Astrocyte of the hippocampus (primary cell): ENCODE measurements around the gene SMG6.
"Not testable (repeated sequence)": the region's sequence is repeated elsewhere in the genome, so short reads cannot be mapped to it uniquely, and the experiment has no call there.

ENCODE experiments used
- DNase-seq: peaks from one replicate; pipeline ENCODE4 v3.0.0; 2011; ENCODE audit warnings: low read depth, low spot score

The SMG6 gene

DNA sequence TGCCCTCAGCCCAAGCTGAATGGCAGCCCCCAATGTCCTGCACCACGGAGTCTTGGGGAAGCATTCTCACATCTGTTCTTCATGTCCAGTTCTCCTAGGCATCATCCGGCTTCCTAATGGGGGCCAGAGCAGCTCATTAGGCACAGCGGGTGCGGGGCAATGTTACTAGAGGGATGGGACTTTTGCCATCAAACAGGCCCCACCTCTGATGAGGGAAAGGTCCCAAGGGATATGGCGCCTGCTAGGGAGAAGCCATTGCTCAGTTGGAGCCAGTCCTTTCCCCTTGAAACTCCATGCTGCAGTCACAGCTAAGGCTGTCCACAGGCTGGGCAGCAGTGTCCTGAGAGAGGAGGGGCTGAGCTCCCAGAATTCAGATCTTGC, 275.4 kb downstream of the SMG6 start:
- DNase-seq = no peak

DNA sequence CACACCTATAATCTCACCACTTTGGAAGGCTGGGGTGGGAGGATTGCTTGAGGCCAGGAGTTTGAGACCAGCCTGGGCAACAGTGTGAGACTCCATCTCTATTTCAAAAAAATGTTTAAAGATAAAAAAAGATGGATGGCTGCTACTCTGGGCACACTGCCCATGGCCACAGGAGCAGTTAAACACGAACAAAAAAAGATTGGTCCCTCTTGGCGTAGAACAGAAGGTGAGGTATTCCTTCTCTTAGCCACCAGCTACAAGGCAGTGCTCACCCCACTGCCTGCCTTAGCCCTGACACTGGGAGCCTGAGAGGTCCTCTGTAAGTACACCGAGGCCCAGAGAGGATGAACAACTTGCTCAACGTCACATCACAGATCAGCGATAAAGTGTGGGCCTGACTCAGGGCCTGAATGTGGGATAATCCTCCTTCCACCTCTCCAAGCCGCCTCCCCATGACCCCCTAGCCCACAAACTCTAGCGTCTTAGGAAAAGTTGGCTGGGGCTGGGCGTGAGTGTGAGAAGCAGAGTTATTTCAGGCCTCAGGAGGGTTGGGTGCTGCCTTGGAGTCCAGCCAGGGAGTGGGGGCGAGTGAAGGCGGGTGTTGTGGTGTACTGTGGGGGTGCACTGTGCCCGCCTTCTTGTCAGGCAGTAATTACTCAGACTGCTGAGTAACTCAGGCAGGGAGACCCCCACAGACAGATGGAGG, 275.9 kb downstream of the SMG6 start:
- DNase-seq = no peak

DNA sequence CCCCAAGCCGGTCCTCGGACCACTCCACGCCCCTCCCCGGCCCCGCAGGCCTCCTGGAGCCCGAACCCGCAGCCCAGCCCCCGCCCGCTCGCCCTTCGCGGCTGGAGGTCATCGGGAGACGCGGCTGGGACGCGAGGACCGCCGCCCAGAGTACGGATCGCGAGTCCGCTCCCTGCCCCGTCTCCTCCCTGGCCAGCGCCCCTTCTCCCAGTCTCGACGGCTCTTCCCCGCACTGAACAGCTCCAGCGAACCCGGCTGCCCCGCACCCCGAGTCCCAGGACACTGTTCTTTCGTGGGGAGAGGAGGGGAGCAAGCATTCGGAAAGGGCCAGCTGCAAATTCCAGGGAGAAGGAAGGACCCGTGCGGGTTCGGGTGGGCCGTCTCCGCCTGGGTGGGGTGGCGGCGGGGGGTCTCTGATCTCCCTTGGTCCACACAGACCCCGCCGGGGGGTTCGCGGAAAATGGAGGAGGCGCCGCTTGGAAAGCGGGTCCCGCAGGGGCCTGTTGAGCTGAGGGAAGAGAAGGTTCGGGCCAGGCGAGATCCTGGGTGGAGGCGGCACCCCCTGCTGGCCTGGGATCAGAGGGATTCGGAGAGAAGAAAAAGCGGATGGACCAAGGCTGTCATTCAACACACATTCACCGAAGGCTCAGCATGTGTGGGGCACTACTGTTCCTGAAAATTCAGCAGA, 277.8 kb downstream of the SMG6 start:
- DNase-seq = peak; percentile 82

DNA sequence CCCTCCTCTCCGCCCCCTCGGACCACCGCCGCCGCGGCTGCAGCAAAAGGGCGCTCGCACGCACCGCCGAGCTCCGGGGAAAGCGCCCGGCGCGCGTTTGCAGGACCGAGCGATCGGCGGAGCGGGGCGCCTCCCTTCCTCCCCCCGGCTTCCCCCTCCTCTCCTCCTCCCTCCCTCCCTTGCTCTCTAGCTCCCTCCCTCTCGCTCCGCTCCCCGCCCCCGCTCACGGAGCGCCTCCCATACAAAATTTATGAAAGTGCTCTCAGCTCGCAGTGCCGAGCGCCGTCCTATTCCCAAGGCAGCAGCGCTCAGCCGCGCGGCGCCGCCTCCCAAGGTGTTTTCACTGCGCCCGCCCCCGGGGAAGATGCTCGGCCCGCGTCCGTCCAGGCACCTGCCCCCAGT, 278.4 kb downstream of the SMG6 start, which contains the start of gene RTN4RL1:
RTN4RL1 (minus strand) TSS at position 115 of the 402 bp plus-strand sequence. CDS start 469 bp downstream, outside the sequence.
- DNase-seq = peak; percentile 73

DNA sequence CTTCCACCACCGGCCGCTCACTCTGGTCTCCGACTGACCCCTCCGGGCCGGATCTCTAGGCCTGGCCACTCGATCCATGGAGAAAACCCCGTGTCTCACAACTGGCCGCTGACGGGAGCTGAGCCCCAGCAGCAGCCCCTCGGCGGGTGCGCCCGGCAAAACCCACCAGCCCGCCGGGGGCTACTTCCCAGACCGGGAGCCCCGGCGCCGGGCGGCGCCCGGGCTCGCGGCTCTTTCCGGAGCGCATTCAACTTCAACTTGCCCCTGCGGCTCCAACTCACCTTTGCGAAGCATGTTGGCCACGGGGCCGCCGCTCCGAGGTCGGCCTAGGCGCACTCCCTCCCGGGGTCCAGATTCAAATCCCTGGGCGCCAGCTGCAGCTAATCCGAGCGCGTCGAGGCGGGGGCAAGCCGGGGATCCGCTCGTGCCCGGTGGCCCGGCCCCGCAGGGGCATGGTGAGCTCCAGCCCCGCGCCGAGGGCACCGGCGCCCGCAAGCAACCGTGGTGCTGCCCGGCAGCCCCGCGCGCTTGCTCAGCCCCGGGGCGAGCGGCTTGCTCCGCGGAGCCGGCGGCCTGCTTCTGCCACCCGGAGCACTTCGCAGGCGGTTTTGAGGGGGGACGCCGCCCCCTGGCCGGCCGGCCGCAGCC, 278.9 kb downstream of the SMG6 start:
- DNase-seq = peak; percentile 39

DNA sequence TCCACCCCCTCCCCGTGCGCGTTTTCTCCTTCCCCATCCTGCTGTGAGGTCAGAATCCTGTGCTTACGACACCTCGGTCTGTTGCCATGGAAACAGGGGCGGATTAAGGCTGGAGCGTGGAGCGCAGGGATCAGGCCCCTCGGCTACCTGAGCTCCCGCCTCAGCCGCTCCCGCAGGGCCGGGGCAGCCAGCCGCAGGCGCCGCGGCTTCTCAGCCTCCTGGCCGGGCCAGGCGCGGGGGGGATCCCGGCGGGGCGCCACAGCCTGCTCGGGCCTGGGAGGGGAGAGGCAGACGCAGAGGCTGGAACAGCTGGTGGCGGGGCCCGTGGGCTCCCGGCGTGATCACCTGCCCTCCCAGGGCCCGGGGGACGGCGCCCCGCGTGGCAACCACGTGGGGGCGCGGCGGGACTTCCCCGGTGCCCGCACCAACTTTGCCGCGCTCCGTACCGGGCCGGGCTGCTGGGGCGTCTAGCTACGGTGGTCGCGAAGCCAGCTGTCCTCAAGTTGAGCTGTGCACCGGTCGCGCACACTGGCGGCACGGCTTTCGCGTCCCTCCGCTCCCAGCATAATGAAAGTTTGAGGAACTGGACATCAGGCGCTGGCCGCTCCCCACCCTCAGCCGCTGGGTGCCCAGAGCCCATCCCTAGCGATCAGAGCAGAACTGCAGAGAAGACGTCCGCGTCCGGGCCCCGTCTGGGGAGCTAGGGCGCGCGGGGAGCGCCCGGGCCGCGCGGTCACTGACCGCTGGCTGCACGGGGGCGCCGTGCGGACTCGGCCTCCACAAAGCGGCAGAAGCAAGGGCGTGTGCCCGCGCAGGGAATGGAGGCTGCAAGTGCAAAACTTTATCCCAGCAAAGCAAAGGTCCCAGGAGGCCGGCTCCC, 279.7 kb downstream of the SMG6 start:
- DNase-seq = peak; percentile 79

DNA sequence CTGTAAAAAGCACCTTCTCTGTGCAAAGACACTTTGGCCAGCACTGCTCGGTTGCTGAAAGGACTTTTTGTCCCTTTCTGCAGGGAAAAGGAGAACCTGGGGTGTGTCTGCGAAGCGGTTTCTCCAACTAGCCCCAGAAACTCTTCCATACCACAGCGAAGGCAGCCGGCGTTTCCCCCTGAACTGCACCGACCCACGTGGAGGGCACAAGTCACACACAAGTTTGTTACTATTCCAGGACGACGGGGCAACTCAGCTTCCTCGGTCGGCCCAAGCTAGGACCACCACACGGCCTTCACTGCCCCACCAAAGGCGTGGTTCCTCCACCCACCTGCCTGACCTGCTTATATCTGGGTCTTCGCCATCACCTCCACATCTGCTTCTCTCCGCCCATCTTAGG, 280.3 kb downstream of the SMG6 start:
- no peak for DNase-seq

DNA sequence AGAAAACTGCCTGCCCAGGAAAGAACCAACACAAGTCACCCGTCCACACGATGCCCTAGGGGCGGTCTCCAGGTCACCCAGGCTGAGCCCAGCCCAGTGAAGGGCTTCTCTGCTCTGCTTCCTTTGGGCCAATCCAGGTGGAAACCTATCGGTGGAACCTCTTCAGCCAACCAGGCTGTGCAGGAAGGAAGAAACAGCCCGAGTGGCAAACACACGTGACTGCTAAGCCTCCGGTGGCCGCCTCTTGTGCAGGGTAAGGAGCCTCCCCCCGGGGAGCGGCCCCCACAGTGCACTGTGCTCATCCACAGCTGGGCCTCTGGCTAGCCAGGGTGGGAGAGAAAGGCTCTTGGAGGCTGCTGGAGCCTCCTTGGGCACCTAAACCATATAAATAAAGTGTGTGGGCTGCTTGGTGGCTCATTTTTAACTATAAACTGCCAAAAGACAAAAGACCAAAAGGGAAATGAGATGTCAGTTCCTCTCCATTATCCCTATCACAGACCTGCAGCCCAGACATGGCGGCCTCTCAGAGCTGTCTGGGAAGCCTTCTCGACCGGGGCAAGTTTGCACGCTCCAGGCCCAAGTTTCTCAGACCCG, 280.8 kb downstream of the SMG6 start:
- DNase-seq = no peak

DNA sequence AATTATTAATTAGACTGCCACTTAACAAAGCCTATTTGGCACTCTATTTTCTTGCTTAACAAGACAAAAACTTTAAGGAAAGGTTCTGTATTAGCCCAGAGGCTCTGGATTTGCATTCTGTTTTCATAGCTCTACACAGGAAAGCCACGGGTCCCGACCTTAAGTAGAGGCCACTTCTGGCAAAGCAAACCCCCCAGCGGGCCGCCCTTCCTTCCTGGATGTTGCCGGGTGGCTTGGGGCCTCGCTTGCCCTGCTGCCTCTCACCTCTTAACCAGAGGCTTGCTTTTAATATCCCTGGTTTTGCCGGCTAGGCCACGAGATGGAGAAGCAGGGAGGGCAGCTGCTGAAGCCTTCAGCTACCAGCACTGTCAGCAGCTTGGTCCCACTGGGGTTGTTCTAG, 282.9 kb downstream of the SMG6 start:
- no peak for DNase-seq

DNA sequence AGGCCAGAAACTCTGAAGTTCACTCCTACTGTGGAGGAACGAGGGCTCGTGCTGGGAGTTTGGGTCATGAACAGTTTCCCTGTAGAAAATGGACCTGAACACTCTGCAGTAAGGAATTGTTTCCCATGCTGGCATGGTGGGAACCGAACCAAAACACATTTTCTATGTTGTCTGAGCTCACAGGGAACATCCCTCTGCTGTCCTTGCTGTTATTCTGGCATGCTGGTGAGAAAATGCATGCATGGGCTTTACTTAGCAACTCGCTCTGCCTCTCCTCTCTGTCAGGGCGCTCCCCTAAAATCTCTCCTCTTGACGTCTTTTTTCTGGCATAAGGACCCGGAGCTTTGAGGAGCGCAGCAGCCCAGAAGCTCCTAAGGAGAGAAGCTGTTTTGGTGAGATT, 283.9 kb downstream of the SMG6 start:
- DNase-seq = no peak

DNA sequence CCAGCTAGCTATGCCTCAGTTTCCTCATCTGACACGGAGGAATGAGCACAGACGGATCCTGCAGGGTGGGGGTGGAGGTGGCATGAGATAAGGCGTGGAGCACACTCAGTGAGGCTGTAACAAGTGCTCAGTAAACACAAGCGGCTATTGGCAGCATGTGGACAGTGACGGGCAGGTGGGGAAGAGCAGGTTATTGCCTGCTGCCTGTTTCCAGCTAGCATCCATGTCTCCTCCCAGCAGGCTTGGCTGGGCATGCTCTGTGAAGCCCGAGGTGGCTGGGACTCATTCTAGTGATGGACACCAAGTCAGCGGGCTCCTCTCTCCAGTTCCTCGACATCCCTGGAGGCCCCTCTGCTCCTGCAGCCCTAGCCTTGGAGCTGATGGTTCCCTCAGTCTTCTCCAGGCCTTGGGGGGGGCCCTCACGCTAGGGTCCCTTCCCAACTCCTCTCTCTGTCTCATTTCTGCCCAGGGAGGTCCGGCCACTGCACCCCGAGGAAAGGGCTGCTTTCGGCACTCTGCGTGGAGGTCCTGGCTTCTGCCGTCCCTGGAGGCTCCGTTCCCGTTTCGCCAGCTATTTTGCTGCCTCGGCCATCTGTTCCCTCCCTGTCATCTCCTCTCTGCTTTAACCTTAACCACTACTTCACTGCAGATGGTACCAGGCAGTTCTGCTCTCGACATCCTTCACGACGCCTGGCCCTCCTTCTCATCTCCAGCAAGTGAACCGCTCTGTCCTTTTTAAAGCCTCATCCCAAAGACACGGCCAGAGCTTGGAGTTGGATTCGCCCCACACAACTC, 284.7 kb downstream of the SMG6 start:
- DNase-seq = no peak

DNA sequence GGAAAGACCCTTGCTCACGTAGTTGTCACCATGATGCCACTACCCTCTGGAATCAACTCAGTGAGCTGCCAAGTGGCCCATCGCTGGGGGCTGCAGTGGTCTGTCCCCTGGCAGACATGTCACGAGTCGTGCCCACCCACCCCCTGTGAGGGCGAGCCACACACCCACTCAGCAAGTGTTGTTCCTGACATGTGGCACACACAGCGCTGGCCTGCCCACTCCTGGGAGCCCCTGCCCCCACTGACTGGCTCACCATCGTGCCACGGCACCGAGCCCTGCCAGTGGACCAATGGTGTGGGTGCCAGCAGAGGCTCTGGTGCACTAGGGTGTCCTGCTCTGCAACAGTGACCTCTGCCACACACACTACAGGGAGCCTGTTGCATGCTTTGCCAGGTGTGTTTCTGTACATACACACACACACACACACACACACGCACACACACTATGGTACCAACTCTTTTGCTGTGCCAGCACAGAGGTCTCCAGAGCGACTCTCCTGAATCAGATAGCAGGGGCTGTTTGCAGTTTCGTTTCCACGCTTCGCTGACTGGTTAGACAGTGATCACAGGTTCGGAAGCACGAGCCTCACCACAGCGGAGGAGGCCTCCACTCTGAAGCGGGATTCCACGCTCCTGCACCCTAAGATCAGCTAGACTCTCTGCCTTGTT, 286.2 kb downstream of the SMG6 start:
- DNase-seq = no peak

DNA sequence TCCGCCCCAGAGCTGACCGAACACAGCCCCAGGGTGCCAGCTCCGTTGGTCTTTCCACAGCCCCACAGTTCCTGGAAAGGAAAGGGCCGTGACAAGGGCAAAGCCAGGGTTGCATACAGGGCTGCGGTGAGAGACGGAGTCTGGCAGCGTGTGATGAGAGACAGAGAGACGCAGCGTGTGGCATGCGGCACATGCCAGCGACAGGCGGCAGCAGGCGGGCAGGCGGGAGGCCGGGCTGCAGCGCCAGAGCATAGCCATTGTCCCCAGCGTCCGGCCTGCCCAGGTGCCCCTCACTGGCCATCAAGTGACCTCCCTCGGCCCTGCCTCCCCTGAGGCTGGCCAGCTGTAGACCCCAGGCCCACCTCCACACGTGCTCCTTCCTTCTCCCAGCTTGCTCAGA, 287.1 kb downstream of the SMG6 start:
- DNase-seq = no peak

DNA sequence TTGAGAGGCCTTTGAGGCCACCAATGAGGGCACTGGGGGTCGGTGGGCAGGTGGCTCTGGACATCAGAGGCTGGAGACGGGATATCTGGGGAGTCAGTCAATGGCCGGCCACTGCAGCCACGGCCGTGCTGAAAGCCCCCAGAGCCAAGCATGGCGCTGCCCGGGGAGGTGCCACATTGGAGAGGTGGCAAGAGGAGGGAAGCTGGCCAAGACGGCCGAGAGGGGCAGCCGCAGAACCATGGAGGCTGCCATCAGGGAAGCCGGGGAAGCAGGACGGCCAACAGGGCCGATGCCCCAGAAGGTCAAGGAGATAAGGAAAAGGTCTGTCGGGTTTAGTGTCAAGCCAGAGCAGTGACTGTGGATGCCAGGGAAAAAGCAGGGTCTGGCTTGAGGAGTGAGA, 288.3 kb downstream of the SMG6 start:
- DNase-seq = no peak

DNA sequence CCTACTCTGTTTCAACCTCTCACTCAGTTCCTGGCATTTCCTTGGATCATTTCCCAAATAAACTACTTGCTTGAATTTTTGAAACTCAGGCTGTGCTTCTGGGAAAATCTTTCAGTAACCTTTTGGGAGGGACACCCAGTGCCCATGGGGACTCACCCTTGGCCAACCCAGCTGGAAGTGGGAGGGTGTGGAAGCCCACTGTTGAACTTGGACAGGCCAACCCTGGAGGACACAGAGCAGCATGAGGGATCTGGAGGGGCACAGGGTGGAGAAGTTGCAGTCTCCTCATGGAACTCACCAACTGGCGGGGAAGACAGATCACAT, 289.6 kb downstream of the SMG6 start:
- DNase-seq = no peak

DNA sequence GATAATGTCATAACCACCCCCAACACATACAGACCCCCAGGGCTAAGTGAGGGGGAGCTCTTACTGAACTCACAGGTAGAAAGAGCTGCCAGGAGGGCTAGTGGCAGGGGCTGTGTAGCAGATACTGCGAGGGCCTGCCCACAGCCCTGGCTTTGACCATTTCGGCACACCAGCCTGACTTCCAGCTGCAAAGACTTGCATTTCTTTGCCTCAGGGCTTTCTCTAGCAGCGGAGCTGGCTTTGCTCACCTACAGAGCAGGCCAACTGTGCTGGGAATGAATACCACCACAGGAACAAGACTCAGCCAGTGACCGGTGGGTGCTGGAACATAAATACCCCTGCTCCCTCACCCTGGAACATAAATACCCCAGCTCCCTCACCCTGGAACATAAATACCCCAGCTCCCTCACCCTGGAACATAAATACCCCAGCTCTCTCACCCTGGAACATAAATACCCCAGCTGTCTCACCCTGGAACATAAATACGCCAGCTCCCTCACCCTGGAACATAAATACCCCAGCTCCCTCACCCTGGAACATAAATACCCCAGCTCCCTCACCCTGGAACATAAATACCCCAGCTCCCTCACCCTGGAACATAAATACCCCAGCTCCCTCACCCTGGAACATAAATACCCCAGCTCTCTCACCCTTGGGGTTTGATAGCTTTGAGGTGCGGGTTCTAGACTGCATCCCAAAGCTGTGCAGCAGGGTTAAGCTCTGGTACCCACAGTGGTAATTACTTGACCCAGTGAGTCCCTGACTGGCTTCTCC, 290.2 kb downstream of the SMG6 start:
- DNase-seq = not testable (repeated sequence)

DNA sequence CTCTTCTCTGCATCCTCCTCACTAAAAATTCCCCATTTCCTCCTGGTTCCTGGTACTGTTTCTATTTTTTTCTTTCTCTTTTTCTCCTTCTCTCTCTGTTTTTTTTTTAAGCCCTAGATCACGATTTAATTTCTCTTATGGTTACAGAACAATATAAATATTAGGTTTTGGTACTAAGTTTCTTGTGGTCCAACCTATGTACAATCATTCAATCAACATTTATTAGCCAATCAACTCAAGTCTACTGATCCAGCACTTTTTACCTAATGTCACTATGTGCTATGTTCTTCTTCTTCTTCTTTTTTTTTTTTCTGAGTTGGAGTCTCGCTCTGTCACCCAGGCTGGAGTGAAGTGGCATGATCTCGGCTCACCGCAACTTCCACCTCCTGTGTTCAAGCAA, 291.1 kb downstream of the SMG6 start:
- no peak for DNase-seq

DNA sequence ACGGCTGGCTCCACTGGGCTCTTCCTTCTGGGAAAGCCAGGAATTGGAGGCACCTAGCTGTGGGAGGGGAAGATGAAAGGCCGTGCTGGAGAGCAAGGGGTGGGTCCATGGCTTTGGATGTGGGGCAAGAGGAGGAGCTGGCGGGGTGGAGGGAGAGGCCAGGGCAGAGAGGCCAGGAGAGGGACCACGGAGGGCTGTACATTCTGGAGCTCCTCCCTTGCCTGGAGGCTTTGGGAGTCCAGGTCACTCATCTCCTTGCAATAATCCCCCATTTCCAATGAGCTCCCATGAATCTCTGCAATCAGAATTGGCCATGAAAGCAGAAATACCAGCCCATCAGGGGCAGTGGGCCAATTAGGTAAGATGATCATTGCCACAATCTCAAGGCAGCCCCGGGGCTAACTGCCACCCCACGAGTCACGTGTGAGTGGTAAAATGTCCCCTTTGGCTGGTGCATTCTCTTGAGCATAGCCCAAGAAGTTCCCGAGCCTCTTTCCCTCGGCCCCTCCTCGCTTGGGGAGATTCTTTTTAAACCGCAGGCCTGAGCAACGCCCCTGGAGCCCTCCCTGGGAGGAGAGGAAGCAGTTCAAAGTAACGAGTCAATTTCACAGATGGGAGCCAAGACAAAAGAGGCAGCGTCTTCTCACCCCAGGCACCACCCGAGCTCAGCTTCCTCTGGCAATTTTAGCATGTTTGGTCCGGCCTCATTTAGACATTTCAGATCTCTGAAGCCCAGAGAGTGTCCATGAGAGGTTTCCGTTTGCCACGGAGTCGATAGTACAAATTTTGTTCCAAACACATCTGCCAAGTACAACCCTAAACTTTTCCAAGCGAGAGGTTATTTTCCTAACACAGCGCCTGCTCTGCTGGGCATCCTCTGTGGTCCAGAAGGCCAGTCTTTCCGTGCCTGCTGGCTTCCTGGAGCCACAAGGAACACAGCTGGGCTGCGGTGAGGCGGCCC, 291.9 kb downstream of the SMG6 start:
- DNase-seq = peak; percentile 83
